GM12891 (cell line): ENCODE results near the gene SORBS1.

Source experiments
- POLR2A ChIP-seq: IDR thresholded peaks from 2 replicates; pipeline ENCODE4 v1.6.1; 2011; ENCODE audit warnings: low read depth, low read length, control low read depth
- POLR2AphosphoS5 ChIP-seq: IDR thresholded peaks from 2 replicates; pipeline ENCODE4 v1.6.1; 2011; ENCODE audit warnings: low read depth, low read length, control low read depth

GRCh38 chr10:95411635-95412034, 149.5 kb downstream of the SORBS1 start:
- TF ChIP-seq POLR2A (no peak), POLR2AphosphoS5 (no peak)
